GM18498 (cell line): ENCODE results near the gene SCAMP1.
"Not testable (repeated sequence)": the region's sequence is repeated elsewhere in the genome, so short reads cannot be mapped to it uniquely, and the experiment has no call there.

ENCODE experiments used
- ATAC-seq: cut with Tn5 transposase; IDR thresholded peaks from one replicate; pipeline ENCODE4 v1.9.1; 2021; ENCODE audit warnings: mild to moderate bottlenecking, moderate library complexity; ENCODE audit not compliant: unreplicated experiment

The SCAMP1 gene

DNA sequence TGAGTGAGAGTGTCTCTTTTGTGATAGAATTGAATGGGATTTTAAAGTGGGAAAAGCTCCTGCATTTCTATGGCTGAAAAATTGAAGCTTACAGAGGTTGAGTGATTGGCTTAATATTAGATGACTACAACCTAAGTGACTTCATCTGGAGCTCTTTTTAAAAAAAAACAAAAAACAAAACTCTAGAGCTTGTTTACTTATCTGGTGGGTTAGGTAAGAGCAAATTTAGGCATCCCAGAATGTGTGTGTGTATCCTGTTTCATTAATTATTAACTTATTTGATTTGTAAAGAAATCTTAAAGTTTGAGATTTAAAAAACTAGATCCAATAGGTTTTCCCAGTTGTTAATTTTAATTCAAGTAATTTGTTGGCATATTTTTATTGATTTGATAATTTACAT, 60.1 kb downstream of the SCAMP1 start:
- ATAC-seq = no peak

DNA sequence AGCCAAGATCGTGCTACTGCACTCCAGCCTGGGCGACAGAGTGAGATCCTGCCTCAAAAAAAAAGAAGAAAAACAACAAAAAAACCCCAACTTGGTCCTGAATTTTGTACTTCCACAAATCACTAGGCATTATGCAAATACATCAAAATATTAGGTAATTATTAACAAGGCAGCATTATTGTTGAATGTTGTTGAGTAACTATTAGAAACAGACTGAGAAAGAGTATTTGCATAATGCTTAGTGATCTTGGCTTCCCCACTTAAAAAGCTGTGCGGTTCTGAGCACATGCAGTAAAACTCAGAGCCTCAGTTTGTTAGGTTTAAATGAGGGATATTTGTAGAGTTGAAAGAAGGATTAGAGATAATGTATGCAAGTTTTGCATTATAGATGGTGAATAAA, 64.2 kb downstream of the SCAMP1 start:
- ATAC-seq = no peak

DNA sequence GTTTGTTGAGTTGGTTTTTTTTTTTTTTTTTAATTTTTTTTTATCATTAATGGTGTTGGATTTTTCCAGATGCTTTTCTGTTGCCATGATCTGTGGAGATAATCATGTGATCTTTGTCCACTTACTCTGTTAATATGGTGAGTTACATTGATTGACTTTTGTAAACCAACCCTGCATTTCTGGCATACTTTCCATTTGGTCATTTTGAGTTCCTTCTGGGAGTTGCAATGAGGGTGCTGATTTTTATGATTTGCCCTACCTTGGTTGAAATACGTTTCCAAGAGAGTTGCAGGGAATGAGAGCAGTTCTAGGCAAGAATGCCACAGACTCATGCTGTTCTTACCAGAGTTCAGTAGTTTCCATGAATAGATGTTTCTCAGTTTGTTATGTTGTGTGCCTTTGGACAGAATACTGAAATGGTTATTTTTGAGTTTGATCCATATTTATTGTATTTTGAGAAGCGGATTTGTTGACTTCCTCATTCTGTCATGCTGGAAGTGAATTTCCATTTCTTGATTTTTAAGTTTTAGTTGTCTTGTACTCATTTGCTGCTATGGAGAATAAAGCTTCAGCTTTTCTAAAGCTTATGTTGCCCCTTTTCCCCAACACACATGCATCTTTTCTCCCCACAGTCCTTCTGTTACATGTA, 69.0 kb downstream of the SCAMP1 start:
- ATAC-seq = no peak

DNA sequence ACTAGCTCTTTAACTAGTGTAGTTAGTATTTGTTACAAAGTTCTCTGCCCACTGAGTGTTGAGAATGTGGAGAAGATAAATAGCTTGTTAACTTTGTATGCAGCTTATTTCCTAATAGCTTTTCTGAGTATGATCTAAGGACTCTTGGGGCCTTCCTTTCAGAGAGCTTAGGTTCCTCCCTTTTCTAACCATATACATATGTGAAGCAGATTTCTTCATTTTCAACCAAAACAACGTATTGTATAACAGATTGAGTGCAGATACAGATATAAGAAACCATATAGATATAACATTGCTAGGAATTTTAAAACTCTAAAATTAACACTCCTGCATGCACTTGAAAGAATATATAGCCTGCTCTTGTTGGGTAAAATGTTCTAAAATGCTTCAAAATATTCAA, 70.4 kb downstream of the SCAMP1 start:
- ATAC-seq = no peak

DNA sequence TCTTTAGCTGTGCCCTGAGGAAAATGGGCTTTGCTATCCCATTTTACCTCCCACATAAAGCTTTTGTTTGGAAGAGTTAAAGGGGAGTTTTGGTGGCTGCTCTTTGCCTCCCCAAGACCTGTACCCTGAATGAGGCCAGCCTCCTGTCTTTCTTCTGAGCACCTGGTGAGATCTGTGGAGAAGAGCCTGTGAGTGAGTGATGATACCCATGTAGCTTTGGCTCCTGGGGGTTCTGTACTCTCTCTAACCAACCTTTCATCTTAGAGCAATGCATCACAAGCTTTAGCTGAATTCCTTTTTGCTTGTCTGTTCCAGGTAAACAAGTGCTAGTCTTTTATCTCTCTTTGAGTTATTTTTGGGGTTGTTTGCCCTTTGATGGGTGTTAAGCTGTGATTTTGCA, 73.6 kb downstream of the SCAMP1 start:
- ATAC-seq = no peak

DNA sequence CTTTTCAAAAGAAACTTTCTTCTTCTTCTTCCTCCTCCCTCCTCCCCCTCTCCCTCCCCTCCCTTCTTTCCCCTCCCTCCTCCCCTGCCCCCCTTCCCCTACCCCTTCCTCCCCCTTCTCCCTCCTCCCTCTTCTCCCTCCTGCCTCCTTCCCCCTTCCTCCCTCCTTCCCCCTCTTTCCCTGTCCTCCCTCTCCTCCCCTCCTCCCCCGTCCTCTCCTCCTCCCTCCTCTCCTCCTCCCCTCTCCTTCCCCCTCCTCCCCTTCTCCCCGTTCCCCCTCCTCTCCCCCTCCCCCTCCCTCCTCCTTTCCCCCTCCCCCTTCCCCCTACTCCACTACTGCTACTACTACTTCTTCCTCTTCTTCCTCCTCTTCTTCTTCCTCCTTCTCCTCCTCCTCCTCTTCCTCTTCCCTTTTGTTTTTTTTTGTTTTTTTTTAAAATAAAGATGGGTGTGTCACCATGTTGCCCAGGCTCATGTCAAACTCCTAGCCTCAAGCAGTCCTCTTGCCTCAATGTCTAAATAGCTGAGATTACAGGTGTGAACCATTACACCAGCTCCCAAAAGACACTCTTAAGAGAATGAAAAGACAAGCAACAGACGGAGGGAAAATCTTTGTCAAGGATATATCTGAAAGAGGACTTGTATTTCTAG, 87.5 kb downstream of the SCAMP1 start:
- no peak for ATAC-seq

DNA sequence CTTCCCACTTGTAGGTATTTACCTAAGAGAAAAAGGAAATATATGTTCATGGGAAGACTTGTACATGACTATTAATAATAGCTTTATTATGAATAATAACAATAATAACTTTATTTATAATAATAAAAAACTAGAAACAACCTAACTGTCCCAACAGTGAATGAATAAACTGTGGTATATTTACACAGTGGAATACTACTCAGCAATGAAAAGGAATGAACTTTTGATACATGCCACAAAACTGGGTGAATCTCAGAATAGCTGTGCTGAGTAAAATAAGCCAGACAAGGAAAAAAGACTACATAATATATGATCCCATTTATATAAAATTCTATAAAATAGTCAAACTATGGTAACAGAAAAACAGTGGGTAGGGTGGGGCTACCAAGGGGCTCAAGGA, 88.7 kb downstream of the SCAMP1 start:
- ATAC-seq = no peak

DNA sequence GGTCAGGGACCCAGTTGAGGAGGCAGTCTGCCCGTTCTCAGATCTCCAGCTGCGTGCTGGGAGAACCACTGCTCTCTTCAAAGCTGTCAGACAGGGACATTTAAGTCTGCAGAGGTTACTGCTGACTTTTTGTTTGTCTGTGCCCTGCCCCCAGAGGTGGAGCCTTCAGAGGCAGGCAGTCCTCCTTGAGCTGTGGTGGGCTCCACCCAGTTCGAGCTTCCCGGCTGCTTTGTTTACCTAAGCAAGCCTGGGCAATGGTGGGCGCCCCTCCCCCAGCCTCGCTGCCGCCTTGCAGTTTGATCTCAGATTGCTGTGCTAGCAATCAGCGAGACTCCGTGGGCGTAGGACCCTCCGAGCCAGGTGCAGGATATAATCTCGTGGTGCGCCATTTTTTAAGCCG, 97.1 kb downstream of the SCAMP1 start:
- not testable (repeated sequence) for ATAC-seq

DNA sequence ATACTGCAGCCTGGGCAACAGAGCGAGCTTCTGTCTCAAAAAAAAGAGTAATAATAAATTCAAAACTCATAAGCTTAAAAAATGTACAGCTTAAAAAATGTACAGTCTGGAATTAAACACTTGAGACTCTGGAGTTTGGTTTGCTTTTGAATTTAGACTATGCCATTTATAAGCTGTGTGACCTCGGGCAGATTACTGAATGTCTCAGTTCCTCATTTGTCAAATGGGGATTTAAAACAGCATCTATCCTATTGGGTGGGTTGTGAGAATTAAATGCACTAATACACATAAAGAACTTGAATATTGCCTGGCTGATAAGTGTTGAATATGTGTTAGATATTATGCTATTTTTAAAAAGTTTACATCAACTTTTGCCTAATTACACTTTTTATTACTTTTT, 98.4 kb downstream of the SCAMP1 start:
- ATAC-seq = no peak

DNA sequence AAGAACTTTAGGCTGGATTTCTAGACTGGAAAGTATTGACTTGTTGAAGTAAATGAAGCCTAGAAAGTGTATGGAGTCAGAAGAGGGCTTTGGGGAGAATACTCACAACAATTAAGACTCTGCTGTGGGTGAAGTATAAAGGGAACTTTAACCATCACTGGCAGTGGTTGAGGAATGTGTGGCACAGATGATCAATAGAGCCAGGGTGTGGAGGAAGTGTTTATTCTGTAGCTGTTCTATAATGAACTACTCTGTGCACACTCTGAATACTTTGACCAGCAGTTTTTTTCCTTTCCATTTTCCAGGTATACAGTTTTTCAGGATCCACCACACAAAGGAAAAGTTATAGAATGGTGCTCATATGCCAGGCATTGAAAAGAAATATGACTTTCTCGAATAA, 106.7 kb downstream of the SCAMP1 start:
- ATAC-seq = no peak

DNA sequence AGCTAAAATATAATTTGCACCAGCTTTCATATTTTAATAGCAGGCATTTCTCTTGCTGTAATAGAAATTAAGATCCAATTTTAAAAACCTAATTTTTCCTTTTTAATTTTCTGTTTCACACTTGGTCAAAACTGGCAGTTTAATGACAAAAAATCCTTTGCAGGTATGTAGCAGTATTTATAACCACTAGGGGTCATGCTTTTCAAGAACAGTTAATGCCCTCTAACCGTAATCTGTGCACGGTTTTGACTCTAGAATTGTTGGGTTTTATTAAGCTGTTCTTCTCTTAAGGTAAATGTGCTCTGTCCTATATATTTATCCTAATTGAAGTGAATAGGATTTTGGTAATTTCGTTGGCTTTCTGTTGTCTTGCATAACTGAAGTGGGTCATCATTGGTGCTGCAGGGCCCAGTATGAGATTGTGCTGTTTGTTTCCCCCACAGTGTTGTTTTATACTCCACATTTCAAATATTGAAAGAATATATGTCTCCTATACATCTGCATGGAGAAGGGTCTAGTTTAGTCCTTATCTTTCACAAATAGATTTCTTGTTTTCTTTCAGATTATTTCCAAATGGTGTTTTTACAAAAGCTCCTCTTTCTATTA, 107.4 kb downstream of the SCAMP1 start:
- ATAC-seq = peak; percentile 50

DNA sequence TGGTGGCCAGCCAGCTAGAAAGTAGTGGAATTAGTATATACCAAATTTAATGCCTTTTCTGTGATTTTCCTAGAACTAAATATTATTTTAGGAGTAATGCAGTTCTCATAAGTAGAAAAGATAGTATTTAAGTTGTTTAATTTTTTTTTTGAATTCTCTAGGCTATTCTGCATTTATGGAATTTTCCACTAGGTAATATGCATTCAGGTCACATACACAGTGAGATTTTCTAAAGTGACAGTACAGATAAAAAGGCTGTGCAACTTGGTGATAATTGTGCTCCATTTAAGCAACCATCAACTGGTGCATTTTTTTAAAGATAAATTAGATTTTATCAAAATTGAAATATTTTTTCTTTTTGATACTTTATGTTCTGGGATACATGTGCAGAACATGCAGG, 111.5 kb downstream of the SCAMP1 start:
- ATAC-seq = no peak

DNA sequence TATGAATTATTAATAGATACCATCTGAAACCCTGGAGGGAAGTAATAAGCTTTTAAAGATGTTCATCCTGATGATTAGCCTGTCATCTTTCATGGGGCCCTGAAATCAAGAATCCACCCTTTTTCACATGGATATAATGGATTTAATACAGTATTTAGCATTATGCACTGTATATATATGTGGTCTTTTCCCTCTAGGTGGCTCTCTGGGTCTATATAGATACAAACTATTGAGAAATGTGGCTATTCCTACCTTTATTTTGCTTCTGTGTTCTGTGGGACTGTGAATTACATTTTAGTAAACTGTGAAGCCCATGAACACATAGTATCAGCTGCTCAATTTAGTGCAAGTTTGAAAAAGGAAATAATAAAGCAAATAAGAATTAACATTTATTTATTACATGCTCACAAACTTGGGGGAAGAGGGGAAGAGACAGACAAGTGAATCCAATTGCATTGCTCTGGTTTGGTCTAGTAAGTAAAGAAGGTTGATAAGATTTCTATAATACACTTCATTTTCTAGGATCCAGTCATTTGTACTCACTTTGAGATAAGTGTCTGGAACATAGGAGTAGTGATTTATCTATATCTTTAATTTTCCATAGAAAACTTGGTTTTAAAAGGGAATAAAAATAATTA, 112.2 kb downstream of the SCAMP1 start:
- no peak for ATAC-seq

DNA sequence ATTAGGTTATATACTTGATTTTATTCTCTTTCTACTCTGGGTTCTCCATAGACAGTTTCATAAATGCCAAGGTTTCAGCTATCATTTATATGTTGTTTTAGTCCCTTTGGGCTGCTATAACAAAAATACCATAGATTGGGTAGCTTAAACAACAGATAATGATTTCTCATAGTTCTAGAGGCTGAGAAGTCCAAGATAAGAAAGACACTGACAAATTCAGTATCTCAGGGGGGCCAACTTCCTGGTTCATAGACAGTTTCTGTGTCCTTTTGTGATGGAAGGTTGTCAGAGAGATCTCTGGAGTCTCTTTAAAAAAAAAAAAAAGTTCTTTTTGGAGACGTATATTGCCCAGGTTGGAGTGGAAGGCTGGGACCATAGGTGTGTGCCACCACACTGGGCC, 113.3 kb downstream of the SCAMP1 start:
- ATAC-seq = no peak

DNA sequence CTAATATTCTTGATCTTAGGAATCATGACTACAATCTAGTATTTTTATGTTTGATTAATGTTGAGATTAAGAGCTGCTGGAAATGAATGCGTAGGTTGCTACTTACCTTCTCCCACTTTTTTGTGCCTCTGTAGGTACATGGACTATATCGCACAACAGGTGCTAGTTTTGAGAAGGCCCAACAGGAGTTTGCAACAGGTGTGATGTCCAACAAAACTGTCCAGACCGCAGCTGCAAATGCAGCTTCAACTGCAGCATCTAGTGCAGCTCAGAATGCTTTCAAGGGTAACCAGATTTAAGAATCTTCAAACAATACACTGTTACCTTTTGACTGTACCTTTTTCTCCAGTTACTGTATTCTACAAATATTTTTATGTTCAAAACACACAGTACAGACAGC, 115.0 kb downstream of the SCAMP1 start:
- ATAC-seq = no peak

DNA sequence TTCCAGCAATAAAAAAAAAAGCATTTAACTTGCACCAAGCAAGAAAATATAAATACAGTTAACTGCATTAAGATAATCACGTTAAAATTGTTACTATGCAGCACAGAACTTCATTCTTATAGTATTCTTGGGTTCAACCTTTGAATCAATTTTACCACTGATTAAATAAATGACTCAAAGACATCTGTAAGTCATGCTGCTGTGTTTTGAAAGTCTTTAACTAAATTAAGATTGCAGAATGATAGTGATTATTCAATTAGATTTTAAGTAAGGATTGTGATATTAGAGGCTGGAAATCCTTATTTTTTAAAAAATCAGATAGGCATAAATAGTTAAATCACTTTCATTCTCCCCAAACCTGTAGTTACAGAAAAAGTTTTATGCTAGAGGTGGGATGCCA, 116.4 kb downstream of the SCAMP1 start:
- no peak for ATAC-seq

DNA sequence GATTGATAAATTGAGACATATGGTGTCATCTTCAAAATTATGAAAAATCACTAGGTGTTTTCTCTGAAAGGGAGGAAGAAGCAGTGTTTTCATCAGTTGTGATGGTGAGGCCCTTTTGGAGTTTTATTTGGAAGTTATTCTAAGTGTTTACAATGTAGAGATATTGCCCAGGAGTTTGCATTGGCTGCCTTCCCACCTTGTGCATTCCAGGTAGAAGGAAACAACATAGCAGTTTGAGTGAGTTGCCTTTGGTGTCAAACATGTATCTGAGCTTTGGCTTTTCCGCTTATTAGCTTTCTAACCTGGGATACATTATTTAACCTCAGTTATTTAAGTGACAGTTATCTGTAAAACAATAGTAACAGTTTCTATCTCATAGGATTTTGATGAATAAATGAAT, 122.5 kb downstream of the SCAMP1 start:
- no peak for ATAC-seq

DNA sequence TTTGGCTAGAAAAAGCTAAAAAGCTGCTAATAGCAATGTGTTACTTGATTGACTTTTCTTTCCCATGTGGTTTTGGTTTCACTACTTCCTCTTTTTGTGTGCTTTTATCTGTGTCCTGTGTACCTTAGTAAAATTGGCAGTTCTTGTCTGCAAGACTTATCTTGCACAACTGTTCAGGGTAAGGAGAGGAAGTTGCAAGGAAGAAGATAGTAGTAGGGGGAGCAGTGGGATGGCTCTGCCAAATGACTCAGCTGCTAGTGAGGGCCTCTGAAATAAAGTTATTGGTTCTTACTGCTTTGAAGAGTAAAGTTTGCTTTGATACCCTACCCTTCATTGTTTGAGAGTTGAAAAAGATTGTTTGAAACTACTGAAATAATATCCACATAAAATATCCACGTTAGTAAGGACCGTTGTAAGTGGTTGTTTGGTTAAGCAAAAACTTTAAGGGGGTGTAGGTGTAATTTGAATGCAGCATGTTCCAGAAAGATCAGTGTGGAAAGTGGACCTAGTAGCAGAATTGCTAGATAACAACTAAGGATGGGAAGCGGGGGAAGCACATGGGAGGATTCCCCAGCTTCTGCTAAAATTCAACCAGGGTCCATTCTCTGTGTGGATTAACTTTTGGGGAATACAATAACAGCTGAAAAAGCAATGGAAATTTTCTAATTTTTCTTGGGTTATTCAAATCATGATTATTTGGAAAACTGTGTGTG, 123.5 kb downstream of the SCAMP1 start:
- ATAC-seq = peak; percentile 90

DNA sequence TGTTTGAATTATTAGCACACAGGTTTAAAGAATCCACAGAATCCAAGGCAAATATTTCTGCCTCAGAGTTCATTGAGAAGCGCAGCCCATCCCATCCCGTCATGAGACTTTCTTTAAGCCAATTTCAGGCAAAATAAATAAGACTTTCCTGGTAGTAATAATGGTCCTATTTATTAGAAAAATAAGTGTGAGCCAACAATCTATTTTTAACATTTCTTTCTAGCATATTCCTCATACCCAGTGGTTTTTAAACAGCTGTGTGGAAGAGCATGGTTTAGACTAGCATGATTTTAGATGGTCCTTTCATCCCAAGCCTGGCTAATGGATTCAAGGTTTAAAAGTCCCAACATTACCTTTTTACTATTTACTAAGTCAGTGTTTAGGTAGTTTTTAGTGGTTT, 125.8 kb downstream of the SCAMP1 start:
- ATAC-seq = no peak

DNA sequence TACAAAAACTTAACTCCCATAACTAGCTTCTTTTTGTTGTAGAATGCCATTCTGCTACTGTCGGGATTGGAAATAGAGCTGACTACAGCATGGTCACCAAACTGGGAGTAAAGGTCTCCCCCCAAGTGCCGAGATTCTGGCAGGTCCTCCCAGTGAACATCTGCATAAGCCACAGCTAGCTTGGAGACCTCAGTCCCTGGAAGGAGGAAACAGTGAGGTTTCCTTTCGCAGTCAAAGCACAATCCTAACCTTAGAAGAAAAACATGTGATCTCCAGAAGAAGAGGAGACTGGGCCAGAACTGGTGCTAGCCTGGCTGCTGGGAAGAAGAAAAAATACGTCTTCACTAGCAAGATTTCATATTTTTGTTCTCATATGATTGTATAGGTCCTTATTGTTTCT, 127.4 kb downstream of the SCAMP1 start:
- ATAC-seq = no peak

DNA sequence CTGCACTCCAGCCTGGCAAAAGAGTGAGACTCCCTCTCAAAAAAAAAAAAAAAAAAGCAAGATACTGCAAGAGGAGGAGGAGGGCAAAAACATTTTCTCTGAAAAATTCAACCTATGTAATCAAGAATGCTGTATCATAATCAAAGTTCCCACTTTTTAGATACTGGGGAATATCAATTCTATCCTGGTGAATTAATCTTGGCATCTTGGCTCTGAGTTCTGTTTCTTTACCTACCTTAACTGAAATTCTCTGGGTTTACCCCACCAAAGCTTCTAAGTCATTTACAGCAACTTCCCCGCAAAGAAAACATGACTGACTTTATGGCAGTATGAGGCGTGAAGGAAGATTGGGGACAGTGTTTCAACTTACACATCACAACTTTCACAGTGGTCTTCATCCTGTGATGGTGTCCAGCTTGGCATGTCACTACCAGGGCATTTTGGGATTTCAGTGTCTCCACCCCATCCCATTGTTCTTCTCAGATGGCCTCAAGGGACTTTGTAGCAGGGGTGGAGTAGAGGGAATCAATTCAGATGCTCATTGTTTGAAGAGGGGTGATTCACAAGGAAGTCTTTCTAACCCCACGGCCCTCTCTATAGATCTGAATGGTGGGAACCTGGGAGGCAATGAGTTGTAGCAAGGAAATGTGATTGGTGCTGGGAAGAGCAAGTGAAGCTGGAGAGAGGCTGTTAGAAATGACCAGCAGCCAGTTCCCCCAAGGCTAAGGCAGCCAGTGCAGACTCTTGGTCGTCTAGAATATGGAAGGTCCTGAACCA, 130.5 kb downstream of the SCAMP1 start:
- no peak for ATAC-seq
